Hematopoietic multipotent progenitor cell treated with erythropoietin and hydrocortisone succinate and interleukin-3 and kit ligand, for 17 days (in vitro differentiated cells): ENCODE data around the gene BRD1.

ENCODE experiments used
- DNase-seq: peaks from one replicate; pipeline ENCODE4 v3.0.0-alpha.2; 2015; ENCODE audit warnings: low spot score

BRD1 gene

GRCh38 chr22:49751966-49752597 is 75.6 kb downstream of the BRD1 start:
- no peak for DNase-seq

GRCh38 chr22:49751318-49751965 is 76.2 kb downstream of the BRD1 start:
- no peak for DNase-seq

- no peak for DNase-seq
Observed at GRCh38 chr22:49749885-49750510, 77.7 kb downstream of the BRD1 start.

GRCh38 chr22:49749227-49749626 is 78.4 kb downstream of the BRD1 start:
- no peak for DNase-seq

DNA sequence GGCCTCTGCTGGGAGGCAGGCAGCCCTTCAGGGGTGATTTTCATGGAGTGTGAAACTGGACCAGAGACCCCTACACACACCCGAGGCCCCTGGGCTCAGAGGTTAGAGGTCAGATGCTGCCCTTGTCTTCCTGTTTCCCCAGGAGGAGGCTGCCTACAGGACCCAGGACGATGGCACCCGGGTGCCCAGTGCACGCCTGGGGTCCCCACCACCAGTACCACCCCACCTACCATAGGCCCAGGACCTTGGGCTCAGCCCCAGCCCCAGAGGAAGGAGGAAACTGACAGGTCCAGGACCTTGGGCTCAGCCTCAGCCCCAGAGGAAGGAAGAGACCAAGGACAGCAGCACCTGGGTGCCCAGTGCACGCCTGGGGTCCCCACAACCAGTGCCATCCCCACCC is 79.2 kb downstream of the BRD1 start:
- DNase-seq = no peak

GRCh38 chr22:49747716-49748115 is 80.0 kb downstream of the BRD1 start:
- DNase-seq = no peak

- DNase-seq = no peak
Observed at GRCh38 chr22:49747130-49747529, 80.5 kb downstream of the BRD1 start.

GRCh38 chr22:49746065-49746464 is 81.6 kb downstream of the BRD1 start:
- DNase-seq = no peak

DNA sequence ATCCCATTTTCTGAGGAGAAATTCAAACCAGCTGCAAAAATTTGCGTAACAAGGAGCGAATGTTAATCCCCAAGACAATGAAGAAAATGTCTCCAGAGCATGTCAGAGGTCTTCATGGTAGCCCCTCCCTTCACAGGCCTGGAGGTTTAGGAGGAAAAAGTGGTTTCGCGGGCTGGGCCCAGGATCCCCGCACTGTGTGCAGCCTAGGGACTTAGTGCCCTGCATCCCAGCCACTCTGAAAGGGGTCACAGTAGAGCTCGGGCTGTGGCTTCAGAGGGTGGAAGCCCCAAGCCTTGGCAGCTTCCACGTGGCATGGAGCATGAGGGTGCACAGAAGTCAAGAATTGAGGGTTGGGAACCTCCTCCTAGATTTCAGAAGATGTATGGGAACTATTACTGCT is 87.4 kb downstream of the BRD1 start:
- DNase-seq = no peak

- no peak for DNase-seq
Observed at GRCh38 chr22:49739138-49739537, 88.5 kb downstream of the BRD1 start.

DNA sequence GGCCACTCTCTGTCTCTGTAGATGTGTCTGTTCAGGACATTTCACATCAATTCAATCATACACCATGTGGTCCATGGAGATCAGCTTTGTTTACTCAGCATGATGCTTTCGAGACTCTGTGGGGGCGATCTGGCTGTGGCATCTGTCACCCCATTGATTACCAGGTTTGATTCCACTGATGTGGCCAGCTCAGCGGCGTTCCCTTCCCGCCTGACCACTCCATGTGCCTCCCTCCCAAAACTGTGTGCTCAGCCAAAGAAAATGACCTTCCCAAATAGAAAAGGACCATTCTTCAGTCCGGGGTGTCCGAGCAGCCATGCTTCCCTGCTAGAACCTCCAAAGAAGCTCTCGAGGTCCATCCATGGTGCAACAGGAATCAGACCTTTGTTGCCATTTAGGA is 89.1 kb downstream of the BRD1 start:
- DNase-seq = no peak

GRCh38 chr22:49738006-49738405 is 89.7 kb downstream of the BRD1 start:
- DNase-seq = no peak

DNA sequence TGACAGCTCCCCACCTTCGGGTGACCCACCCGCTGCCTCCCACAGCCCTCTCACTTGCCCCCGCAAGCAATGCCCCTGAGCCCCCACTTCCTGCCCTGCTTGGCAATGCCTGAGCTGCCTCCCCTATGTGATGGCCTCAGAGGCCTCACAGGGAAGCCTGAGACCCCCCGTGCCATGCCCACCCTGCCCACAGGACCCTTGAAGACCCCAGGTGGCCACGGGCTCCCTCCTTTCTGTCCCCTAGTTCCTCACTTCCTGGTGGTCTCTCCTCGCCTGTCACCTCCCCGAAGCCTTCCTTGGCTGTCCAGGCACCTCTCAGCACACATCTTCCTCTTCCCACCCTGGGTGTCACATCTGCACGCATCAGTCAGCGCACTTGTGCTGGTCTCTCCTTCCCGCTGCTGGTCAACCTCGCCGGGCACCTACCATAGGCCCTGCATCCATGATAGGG is 90.5 kb downstream of the BRD1 start:
- no peak for DNase-seq

- no peak for DNase-seq
Observed at GRCh38 chr22:49736538-49736937, 91.1 kb downstream of the BRD1 start.

DNA sequence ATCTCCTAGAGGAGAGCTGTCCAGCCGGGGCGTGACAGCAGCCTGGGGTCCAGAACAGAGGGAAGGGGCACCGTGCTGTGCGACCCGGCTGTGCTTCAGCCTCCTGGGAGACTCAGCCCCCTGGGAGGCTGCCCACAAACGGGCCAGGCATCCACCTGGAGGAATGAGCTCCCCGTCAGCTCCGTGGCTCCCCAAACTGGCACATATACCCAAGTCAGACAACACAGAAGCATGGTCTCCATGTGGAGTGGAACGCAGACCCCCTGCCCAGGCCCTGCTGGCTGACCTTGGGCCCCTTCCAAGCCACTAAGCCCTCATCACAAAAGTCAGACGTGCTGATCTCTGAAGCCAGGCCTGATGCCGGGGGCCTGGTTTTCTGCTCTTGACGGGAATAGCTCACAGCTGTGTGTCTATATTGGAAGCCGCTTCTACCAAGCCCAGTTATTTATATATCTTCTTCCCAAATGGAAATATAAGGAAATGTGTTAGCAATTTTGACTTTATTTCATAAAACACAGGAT is 91.7 kb downstream of the BRD1 start:
- no peak for DNase-seq

DNA sequence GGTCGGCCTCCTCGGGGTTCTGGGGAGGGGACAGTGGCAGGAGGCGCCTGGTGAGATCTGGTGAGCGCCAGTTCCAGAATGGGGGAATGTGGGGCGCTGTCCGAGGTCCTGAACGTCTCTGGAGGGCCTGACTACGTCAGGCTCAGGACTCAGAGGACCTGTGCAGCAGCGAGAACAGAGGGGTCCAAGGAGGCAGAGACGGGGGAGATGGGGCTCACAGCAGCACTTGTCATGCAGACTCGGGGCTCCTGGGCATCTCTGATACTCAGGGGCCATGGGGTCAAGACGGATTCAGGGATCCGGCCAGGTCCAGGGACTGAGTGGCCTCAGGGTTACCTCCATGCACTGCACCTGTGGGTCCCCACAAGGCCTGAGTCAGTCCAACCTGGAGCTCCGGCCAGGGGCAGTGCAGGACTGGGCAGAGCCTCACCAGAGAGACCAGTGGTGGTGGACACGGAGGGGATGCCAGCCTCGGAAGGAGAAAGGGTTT is 92.2 kb downstream of the BRD1 start:
- no peak for DNase-seq

GRCh38 chr22:49734882-49735281 is 92.8 kb downstream of the BRD1 start:
- no peak for DNase-seq

DNA sequence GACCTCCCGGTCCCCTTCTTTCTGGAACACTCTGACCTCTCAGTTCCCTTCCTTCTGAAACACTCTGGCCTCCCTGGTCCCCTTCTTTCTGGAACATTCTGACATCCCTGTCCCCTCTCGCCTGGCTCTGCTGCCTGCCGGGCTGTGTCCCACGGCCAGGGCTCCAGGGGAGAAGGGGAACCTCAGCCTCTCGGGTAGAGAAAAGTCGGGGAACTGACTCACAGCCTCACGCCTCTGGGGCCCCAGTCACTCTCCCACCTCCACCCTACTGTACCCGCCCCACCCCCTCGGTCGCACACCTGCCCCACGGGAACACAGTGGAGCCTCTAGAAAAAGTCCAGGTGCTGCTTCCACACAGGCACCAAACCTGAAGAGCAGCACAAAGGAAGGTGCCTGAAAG is 93.3 kb downstream of the BRD1 start:
- no peak for DNase-seq

DNA sequence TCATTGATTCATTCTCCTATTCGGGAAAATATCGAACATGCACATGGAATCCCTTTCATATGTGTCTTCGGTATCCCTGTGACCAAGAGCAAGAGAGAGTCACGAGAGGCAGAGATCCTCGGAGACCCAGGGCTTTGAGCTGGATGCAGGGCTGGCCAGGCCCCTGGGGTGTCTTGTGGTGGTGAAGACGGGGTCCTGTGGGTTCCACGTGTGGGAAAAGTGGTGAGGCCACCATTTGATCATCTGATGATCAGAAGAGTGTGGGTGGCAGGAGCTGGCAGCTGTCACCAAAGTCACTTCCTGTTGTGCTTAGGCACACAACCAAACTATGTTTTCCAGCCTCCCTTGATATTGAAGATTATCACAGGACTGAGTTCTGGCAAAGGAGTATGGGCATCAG is 94.0 kb downstream of the BRD1 start:
- no peak for DNase-seq

- DNase-seq = no peak
Observed at GRCh38 chr22:49730656-49731055, 97.0 kb downstream of the BRD1 start.

DNA sequence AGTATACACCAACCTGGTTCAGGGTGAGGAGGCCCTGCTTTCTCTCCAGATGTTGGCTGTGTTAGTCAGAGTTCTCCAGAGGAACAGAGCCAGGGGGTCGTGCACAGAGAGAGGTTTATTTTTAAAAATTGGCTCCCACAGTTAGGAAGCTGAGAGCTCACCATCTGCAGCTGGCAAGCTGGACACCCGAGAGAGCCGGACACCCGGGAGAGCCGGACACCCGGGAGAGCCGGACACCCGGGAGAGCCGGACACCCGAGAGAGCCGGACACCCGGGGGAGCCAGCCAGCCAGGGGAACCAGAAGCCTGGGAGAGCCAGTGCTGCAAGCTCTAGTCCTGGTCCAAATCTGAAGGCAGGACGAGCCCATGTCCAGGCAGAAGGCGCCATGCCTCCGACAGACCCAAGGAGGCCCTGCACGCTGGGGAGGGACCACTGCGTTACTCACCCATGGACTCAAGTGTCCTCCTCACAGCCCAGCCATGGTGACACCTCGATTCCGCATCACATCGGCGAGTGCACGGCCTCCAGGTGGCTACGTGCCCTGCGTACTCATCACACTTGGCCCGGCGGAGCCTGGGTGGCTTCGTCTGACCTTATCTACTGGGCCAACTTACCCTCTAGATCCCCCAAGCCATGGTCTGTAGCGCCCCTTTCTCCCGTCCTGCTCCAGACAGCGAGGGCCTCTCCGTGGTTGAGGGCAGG is 99.0 kb downstream of the BRD1 start:
- DNase-seq = no peak

GRCh38 chr22:49727881-49728569 is 99.6 kb downstream of the BRD1 start:
- DNase-seq = no peak
